Left ventricle myocardium superior (tissue), 1 donor: ENCODE results near the gene LSM3. TPM values are rescaled to one million over a fixed set of nuclear protein-coding genes. Genes with fewer than 3 reads are reported as not detected.

Experiments used
- ATAC-seq: fragments of 200-7000 bp; cut with Tn5 transposase; one replicate; pipeline ENCODE4 v1.9.1; 2020; ENCODE audit warnings: mild to moderate bottlenecking, moderate library complexity
- DNase-seq: peaks from one replicate; pipeline ENCODE4 v3.0.0-alpha.2; 2020
- intact Hi-C: fragments of 100-400 bp; cut with micrococcal nuclease; formaldehyde crosslinking; loops from one replicate; pipeline ENCODE4 v1.11.0; 2022
- total RNA-seq: library from RNA; stranded (reverse); fragmentation: NEBNext Ultra II Directional; extraction: Animal tissue kit (Norgen Biotek cat#: 25700); gene quantifications from one replicate; pipeline ENCODE4 v1.2.1, GENCODE V29; 2021
- donor health status: DM: no; HTN: yes; CAD: no; lungs with severe emphysema.

LSM3 gene
- total RNA-seq, 1 donor from 2014 or later = 15.7 TPM

DNA sequence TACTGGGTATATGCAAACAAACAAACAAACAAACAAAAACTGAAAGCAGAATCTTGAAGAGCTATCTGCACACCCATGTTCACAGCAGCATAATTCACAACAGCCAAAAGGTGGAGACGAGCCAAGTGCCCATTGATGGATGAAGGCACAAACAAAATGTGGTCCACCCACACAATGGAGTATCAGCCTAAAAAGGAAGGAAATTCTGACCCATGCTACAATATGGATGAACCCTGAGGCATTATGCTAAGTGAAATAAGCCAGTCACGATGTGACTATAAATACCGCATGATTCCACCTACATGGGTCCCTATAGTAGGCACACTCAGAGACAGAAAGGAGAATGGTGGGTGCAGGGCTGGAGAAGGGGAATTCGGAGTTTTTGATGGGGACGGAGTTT, 24.3 kb upstream of the LSM3 start:
- intact Hi-C loops = no loop called here
- ATAC-seq (no peak), DNase-seq (no peak)

- ATAC-seq (no peak), DNase-seq (no peak)
- intact Hi-C loops = no loop called here
Measured at GRCh38 chr3:14154895-14155440, 23.6 kb upstream of the LSM3 start.

GRCh38 chr3:14156201-14156600, 22.4 kb upstream of the LSM3 start:
- DNase-seq (no peak), ATAC-seq (no peak)
- intact Hi-C loops = no loop called here

- intact Hi-C loops = no loop called here
- ATAC-seq = no peak
- DNase-seq = no peak
Measured at GRCh38 chr3:14156843-14157561, 21.6 kb upstream of the LSM3 start.

- DNase-seq (no peak), ATAC-seq (no peak)
- intact Hi-C loops = no loop called here
Measured at GRCh38 chr3:14157951-14158350, 20.7 kb upstream of the LSM3 start.

GRCh38 chr3:14158370-14158769, 20.2 kb upstream of the LSM3 start:
- DNase-seq (no peak), ATAC-seq (no peak)
- intact Hi-C loops = no loop called here

DNA sequence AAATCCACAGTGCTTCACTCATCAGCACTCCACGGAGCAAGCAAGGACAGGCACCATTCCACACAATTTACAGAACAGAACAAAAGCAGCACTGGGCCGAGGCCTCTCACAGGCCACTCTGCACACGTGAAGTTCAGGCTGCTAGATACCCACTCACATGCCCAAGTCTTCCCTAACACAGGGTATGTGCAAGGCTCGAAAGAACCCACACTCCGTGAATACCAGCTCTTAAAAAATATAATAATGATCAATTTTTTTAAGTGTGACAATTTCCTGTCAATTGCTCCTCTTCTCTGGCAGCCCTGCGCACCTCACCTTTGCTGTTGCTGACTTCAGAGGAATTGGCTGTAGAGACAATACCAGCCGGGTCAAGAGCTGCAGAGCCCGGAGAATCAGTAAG, 19.2 kb upstream of the LSM3 start:
- DNase-seq (no peak), ATAC-seq (no peak)
- intact Hi-C loops = no loop called here

DNA sequence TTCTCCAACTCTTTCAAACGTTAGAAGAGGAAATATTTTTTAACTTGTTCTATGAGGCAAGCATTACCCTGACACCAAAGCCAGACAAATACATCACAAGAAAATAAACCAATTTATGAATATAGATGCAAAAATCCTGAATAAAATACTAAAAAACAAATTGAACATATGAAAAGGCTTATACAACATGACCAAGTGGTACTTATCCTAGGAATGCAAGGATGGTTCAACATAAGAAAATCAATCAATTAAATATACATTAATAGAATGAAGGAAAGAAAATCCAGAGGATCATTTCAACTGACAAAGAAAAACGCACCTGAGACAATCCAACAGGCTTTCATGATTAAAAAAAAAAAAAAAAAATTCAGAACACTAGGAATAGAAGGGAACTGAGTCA, 17.3 kb upstream of the LSM3 start:
- ATAC-seq = no peak
- intact Hi-C loops = no loop called here
- DNase-seq = no peak

DNA sequence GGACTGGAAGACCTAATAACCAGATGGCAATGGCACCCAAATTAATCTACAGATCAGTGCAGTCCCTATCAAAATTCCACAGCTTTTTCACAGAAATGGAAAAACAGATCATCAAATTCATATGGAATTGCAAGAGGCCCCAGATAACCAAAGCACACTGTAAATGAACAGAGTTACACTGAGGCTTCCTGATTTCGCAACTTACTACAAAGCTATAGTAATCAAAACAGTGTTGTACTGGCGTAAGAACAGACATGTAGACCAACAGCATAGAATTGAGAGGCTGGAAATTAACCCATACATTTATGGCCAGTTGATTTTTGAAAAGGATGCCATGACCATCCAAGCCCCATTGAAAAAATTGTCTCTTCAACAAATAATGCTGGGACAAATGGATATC, 16.4 kb upstream of the LSM3 start:
- DNase-seq (no peak), ATAC-seq (no peak)
- intact Hi-C loops = no loop called here

- DNase-seq = no peak
- intact Hi-C loops = no loop called here
- ATAC-seq = no peak
Measured at GRCh38 chr3:14166877-14167603, 11.6 kb upstream of the LSM3 start.

- intact Hi-C loops = no loop called here
- ATAC-seq = no peak
- DNase-seq = no peak
Measured at GRCh38 chr3:14169435-14169834, 9.2 kb upstream of the LSM3 start.

DNA sequence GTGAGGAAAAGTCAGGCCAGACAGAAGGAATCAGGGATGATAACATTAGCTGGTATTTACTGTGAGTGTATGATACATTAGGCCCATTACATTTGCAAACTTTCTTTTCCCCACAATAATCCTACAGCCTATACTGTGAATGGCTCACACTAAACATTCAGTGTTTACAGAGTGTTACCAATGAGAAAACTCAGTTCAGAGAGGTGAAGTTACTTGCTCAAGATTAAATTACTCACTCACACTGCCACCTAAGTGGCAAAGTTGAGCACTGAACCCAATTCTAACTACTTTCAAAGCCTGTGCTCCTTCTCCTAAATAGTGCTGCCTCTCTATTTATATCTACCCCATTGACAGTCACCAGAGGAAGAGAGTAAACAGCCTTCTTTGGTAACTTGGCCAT, 8.7 kb upstream of the LSM3 start:
- ATAC-seq (no peak), DNase-seq (no peak)
- intact Hi-C loops = no loop called here

- DNase-seq (no peak), ATAC-seq (no peak)
- intact Hi-C loops = no loop called here
Measured at GRCh38 chr3:14170531-14171159, 8.0 kb upstream of the LSM3 start.

DNA sequence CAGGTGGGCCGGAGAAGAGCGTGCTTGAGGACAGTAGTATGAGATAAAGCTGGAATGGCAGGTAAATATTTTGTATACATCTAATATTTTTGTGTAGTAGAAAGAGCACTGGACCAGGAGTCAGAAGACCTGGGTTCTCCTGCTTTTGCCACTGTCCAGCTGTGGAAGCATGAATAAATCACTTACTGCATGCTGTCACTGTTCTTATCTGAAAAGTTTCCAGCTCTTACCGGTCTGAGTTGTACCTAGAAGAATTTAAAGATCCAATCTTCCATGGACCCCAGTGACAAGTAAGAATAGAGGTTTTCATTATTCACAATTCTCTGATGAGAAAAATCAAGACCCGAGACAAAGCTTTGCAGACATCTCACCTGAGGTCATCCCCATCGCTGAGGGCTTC, 6.1 kb upstream of the LSM3 start:
- no peak for DNase-seq
- intact Hi-C loops = no loop called here
- no peak for ATAC-seq

- no peak for DNase-seq
- ATAC-seq = no peak
- intact Hi-C loops = no loop called here
Measured at GRCh38 chr3:14174483-14174882, 4.1 kb upstream of the LSM3 start.

- ATAC-seq = no peak
- no peak for DNase-seq
- intact Hi-C loops = no loop called here
Measured at GRCh38 chr3:14175383-14176037, 3.1 kb upstream of the LSM3 start.

DNA sequence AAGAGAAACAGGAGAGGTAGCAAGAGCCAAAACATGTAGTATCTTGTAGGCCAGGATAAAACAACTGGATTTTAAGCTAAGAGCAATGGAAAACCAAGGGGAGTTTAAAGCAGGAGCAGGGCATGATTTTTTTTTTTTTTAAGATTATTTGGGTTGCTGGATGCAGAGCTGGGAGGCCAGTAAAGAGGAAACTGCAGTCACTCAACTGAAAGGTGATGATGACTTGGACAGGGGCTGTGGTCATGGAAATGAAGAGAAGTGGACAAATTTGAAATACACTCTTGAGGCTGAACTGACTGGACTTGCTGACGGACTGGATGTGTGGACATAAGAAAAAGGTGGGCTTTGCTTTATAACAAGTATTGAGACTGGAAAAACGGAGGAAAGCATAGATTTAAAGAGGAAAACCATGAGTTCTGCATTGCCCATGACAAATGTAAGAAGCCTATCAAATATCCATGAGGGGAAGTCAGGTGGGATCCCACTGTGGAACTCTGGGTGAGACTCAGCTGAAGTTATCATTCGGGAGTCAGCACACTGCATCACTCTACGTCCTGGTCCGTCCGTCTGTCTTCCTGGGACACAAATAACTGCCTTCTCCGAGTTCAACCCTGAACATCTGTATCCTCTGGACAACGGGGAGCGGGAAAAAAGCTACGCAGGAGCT, 904 bp upstream of the LSM3 start:
- ATAC-seq (peak; percentile 56), DNase-seq (no peak)
- intact Hi-C loops = no loop called here

- DNase-seq = no peak
- no peak for ATAC-seq
- intact Hi-C loops = no loop called here
Measured at GRCh38 chr3:14179114-14179465, 473 bp downstream of the LSM3 start.

DNA sequence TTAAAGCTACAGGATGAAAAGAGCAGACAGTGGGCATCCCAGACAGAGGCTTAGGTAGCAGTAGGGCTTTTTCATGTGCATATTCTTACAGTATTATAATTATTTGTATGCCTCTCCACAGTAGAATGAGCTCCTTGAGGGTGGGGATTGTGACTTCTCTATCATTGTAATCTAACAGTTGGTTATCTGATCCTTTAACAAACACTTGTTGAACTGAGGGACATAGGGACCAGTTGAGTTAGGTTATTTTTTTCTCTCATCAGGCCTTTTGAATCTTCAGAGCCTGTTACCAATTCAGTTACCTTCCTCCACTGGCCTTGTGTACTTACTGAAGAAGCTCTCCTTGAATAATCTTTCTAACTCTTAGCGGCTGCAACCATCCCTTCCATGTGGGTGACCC, 1.2 kb downstream of the LSM3 start:
- intact Hi-C loops = no loop called here
- ATAC-seq (no peak), DNase-seq (no peak)

- ATAC-seq (no peak), DNase-seq (no peak)
- intact Hi-C loops = no loop called here
Measured at GRCh38 chr3:14181253-14181652, 2.6 kb downstream of the LSM3 start.
